Measurements from ENCODE around the gene IRAK3. TPM values are rescaled to one million over a fixed set of nuclear protein-coding genes. Genes with fewer than 3 reads are reported as not detected.

IRAK3 gene
- total RNA-seq, 1 experiment from 2014 or later = 0.70 TPM

GRCh38 chr12:66239295-66239694 is 50.3 kb downstream of the IRAK3 start (continued):
- no peak for TF ChIP-seq ARID4B (CRISPR knock-in tag; IDR thresholded peaks at IDR 0.05; ENCODE audit: borderline replicate concordance)
- no peak for TF ChIP-seq ERG (CRISPR knock-in tag; IDR thresholded peaks at IDR 0.05)
- TF ChIP-seq AR (CRISPR knock-in tag; IDR thresholded peaks at IDR 0.05) = no peak
- no peak for TF ChIP-seq FOXP4 (CRISPR knock-in tag; IDR thresholded peaks at IDR 0.05)
- no peak for TF ChIP-seq IRF2 (CRISPR knock-in tag; IDR thresholded peaks at IDR 0.05; ENCODE audit: borderline replicate concordance, low read depth)
- no peak for TF ChIP-seq ZNF416 (CRISPR knock-in tag; IDR thresholded peaks at IDR 0.05)

- ATAC-seq (no peak), DNase-seq (ENCODE audit: low spot score) (no peak)
- POLR2A ChIA-PET = no interaction called here
- CTCF ChIA-PET = no interaction called here
- H3K4me1 Mint-ChIP-seq = peaks cover 24% of the 10 kb centered on the region
- no peaks in the 10 kb centered on the region for H3K9me3 Mint-ChIP-seq
- H3K36me3 Mint-ChIP-seq = no peaks in the 10 kb centered on the region
- no peak overlapping the region for H3K4me3 Mint-ChIP-seq
- H3K27me3 Mint-ChIP-seq (ENCODE audit: low read depth) = peaks cover 6% of the 10 kb centered on the region; the same call in 1 of the 2 replicates
- no peak overlapping the region for H3K27ac Mint-ChIP-seq
- no peak for TF ChIP-seq E2F4 (CRISPR knock-in tag; IDR thresholded peaks at IDR 0.05; ENCODE audit: borderline replicate concordance, low read depth)
- TF ChIP-seq PRDM15 (CRISPR knock-in tag; IDR thresholded peaks at IDR 0.05) = no peak
- TF ChIP-seq ELF4 (CRISPR knock-in tag; IDR thresholded peaks at IDR 0.05; ENCODE audit: low read depth) = no peak
- no peak for TF ChIP-seq ZNF219 (CRISPR knock-in tag; IDR thresholded peaks at IDR 0.05; ENCODE audit: borderline replicate concordance)
- no peak for TF ChIP-seq GTF2I (CRISPR knock-in tag; conservative IDR thresholded peaks at IDR 0.05)
- no peak for TF ChIP-seq RELA (CRISPR knock-in tag; IDR thresholded peaks at IDR 0.05; ENCODE audit: borderline replicate concordance)
- TF ChIP-seq KAT7 (CRISPR knock-in tag; IDR thresholded peaks at IDR 0.05; ENCODE audit: borderline replicate concordance) = no peak
- TF ChIP-seq ETV6 (CRISPR knock-in tag; IDR thresholded peaks at IDR 0.05) = no peak
Observed at GRCh38 chr12:66240096-66240820, 51.2 kb downstream of the IRAK3 start.
